H1 (cell line): ENCODE data around the gene PTK6. TPM values are rescaled to one million over a fixed set of nuclear protein-coding genes. Genes with fewer than 3 reads are reported as not detected.

Source experiments
- CTCF ChIA-PET: fragments of 300-600 bp; sonication (Branson Sonifier 250); formaldehyde crosslinking; loops from one replicate; lab custom pipeline; 2021; ENCODE audit not compliant: partially characterized antibody; lab: Charles Lee
- POLR2A ChIA-PET: fragments of 300-600 bp; sonication (Branson Sonifier 250); formaldehyde crosslinking; loops from one replicate; lab custom pipeline; 2021; ENCODE audit warnings: inconsistent platforms; ENCODE audit not compliant: partially characterized antibody; lab: Charles Lee
- DNase-seq, 2 experiments: peaks; one replicate each; pipeline versions ENCODE4 v3.0.0 to v3.0.0-alpha.2; 2010 to 2022; ENCODE audit warnings: low spot score in 2 of 2, low read depth in 1 of 2, mixed read lengths in 1 of 2
- FAIRE-seq: peaks from 2 replicates; lab custom pipeline; 2011; peaks lifted over from hg19 to GRCh38; lab: Jason Lieb, UNC
- H2AFZ ChIP-seq: 2 replicates; pipeline ENCODE4 v1.8.1; 2012; ENCODE audit warnings: low read length, inconsistent platforms
- H2AK5ac ChIP-seq: 2 replicates; pipeline ENCODE4 v1.6.1; 2013; ENCODE audit warnings: low read depth, low read length
- H2BK120ac ChIP-seq: replicated peaks from 2 replicates; pipeline ENCODE3; 2013; ENCODE audit warnings: low read depth, low read length, inconsistent platforms
- H2BK12ac ChIP-seq: 2 replicates; pipeline ENCODE4 v1.6.1; 2013; ENCODE audit warnings: low read depth, low read length
- H2BK15ac ChIP-seq: 2 replicates; pipeline ENCODE4 v1.6.1; 2013; ENCODE audit warnings: low read length
- H2BK20ac ChIP-seq: 2 replicates; pipeline ENCODE4 v1.6.1; 2013; ENCODE audit warnings: low read length
- H2BK5ac ChIP-seq: 2 replicates; pipeline ENCODE4 v1.6.1; 2013; ENCODE audit warnings: low read depth, low read length
- H3K14ac ChIP-seq: 2 replicates; pipeline ENCODE4 v1.6.1; 2013; ENCODE audit warnings: inconsistent platforms; ENCODE audit not compliant: insufficient read length
- H3K18ac ChIP-seq: 2 replicates; pipeline ENCODE4 v1.6.1; 2013; ENCODE audit warnings: low read length; ENCODE audit errors: extremely low read depth
- H3K23ac ChIP-seq: 2 replicates; pipeline ENCODE4 v1.6.1; 2013; ENCODE audit warnings: inconsistent platforms; ENCODE audit not compliant: insufficient read length
- H3K23me2 ChIP-seq: 2 replicates; pipeline ENCODE4 v1.6.1; 2013; ENCODE audit warnings: low read depth, low read length
- H3K27ac ChIP-seq: 2 replicates; pipeline ENCODE4 v1.6.1; 2011; ENCODE audit warnings: low read depth, low read length, inconsistent platforms
- H3K27me3 ChIP-seq, 4 experiments: replicated peaks in 1 of 4; 1 replicate in 1 of 4; 2 replicates in 3 of 4; pipeline versions ENCODE4 v1.6.1 to v1.8.1; 2011 to 2013; ENCODE audit warnings: low read length in 3 of 4, mild to moderate bottlenecking in 3 of 4, inconsistent platforms in 2 of 4, mixed read lengths in 2 of 4, moderate library complexity in 1 of 4; ENCODE audit not compliant: control insufficient read depth in 3 of 4, insufficient read depth in 3 of 4; ENCODE audit errors: extremely low read depth in 1 of 4
- H3K36me3 ChIP-seq, 4 experiments: 2 replicates each; pipeline versions ENCODE4 v1.6.1 to v1.8.1; 2011 to 2013; ENCODE audit warnings: mild to moderate bottlenecking in 4 of 4, low read length in 3 of 4, moderate library complexity in 2 of 4, control low read depth in 1 of 4, inconsistent platforms in 1 of 4; ENCODE audit not compliant: insufficient read depth in 4 of 4, control insufficient read depth in 2 of 4
- H3K4ac ChIP-seq: replicated peaks from 2 replicates; pipeline ENCODE3; 2013; ENCODE audit warnings: low read length, low read depth, mixed read lengths, inconsistent platforms; ENCODE audit not compliant: insufficient read length
- H3K4me1 ChIP-seq, 4 experiments: replicated peaks in 1 of 4; 1 replicate in 1 of 4; 2 replicates in 3 of 4; pipeline versions ENCODE4 v1.6.1 to v1.8.1; 2011 to 2013; ENCODE audit warnings: low read length in 3 of 4, inconsistent platforms in 2 of 4, mixed read lengths in 1 of 4; ENCODE audit not compliant: insufficient read depth in 4 of 4, control insufficient read depth in 3 of 4
- H3K4me2 ChIP-seq, 2 experiments: 2 replicates each; pipeline versions ENCODE4 v1.6.1 to v1.8.1; 2011 to 2013; ENCODE audit warnings: low read depth in 2 of 2, low read length in 2 of 2, control low read depth in 1 of 2, inconsistent platforms in 1 of 2, mild to moderate bottlenecking in 1 of 2; ENCODE audit not compliant: insufficient read depth in 1 of 2
- H3K4me3 ChIP-seq, 4 experiments: fragments of 200-600, 300-600 bp in 1 of 4; sonication (generic), shearing (Covaris generic), sonication (Bioruptor Twin) in 1 of 4; 2 replicates each; pipeline versions ENCODE4 v1.5.1 to v1.8.1; 2011 to 2016; ENCODE audit warnings: low read length in 4 of 4, low read depth in 3 of 4, control low read depth in 2 of 4, inconsistent platforms in 2 of 4, mild to moderate bottlenecking in 2 of 4, mixed read lengths in 1 of 4, moderate library complexity in 1 of 4; ENCODE audit not compliant: insufficient read depth in 2 of 4; ENCODE audit errors: extremely low read depth in 1 of 4
- H3K56ac ChIP-seq: replicated peaks from 2 replicates; pipeline ENCODE3; 2013; ENCODE audit warnings: low read depth, mild to moderate bottlenecking, mixed read lengths, low read length, inconsistent platforms; ENCODE audit not compliant: insufficient read length
- H3K79me1 ChIP-seq: 2 replicates; pipeline ENCODE4 v1.6.1; 2013; ENCODE audit warnings: low read depth, low read length, control low read depth
- H3K79me2 ChIP-seq, 2 experiments: 2 replicates each; pipeline versions ENCODE4 v1.6.1 to v1.8.1; 2012 to 2013; ENCODE audit warnings: low read length in 2 of 2, mild to moderate bottlenecking in 2 of 2, inconsistent platforms in 1 of 2; ENCODE audit not compliant: insufficient read depth in 2 of 2, control insufficient read depth in 1 of 2
- H3K9ac ChIP-seq, 4 experiments: replicated peaks in 1 of 4; 1 replicate in 1 of 4; 2 replicates in 3 of 4; pipeline versions ENCODE4 v1.6.1 to v1.8.1; 2011 to 2013; ENCODE audit warnings: low read depth in 3 of 4, low read length in 3 of 4, control low read depth in 2 of 4, mild to moderate bottlenecking in 2 of 4, moderate library complexity in 2 of 4, inconsistent platforms in 1 of 4; ENCODE audit errors: extremely low read depth in 1 of 4
- H3K9me3 ChIP-seq, 2 experiments: 2 replicates each; pipeline versions ENCODE4 v1.6.1 to v1.8.1; 2012 to 2013; ENCODE audit warnings: mild to moderate bottlenecking in 2 of 2, moderate library complexity in 2 of 2, control low read depth in 1 of 2, inconsistent platforms in 1 of 2, low read depth in 1 of 2, low read length in 1 of 2, mixed read lengths in 1 of 2; ENCODE audit not compliant: insufficient read depth in 2 of 2
- H4K20me1 ChIP-seq, 2 experiments: replicated peaks in 1 of 2; 2 replicates each; pipeline versions ENCODE3 to v1.8.1; 2011 to 2013; ENCODE audit warnings: inconsistent platforms in 2 of 2, low read length in 2 of 2, mild to moderate bottlenecking in 1 of 2; ENCODE audit not compliant: insufficient read depth in 2 of 2, control insufficient read depth in 1 of 2
- H4K5ac ChIP-seq: 2 replicates; pipeline ENCODE4 v1.6.1; 2013; ENCODE audit warnings: low read length, low read depth, mixed read lengths, inconsistent platforms; ENCODE audit not compliant: insufficient read length
- H4K8ac ChIP-seq: 2 replicates; pipeline ENCODE4 v1.8.0; 2013; ENCODE audit warnings: mild to moderate bottlenecking, moderate library complexity, low read length, inconsistent platforms; ENCODE audit not compliant: insufficient read depth; ENCODE audit errors: extremely low read depth
- H4K91ac ChIP-seq: replicated peaks from 2 replicates; pipeline ENCODE3; 2013; ENCODE audit warnings: low read length, mixed read lengths, inconsistent platforms; ENCODE audit not compliant: insufficient read length
- ASH2L ChIP-seq: fragments of 200-600, 300-600 bp; sonication (generic); IDR thresholded peaks from one replicate; pipeline ENCODE4 v1.7.1; 2017; ENCODE audit warnings: low read length
- CBX5 ChIP-seq: fragments of 300-800, 300-1000 bp; sonication (generic); IDR thresholded peaks from 2 replicates; pipeline ENCODE4 v1.7.1; 2016; ENCODE audit warnings: antibody characterized with exemption, low read length, low read depth
- CTBP2 ChIP-seq: IDR thresholded peaks from 2 replicates; pipeline ENCODE4 v1.7.0; 2011; ENCODE audit warnings: borderline replicate concordance, mild to moderate bottlenecking, moderate library complexity, mixed read lengths, low read length; ENCODE audit not compliant: insufficient read depth, insufficient read length
- SIN3A ChIP-seq, 2 experiments: IDR thresholded peaks in 1 of 2; conservative IDR thresholded peaks in 1 of 2; 2 replicates each; pipeline ENCODE4 v1.6.1; 2011 to 2012; ENCODE audit warnings: low read length in 2 of 2, improper control_type of control experiment in 1 of 2, low read depth in 1 of 2, mild to moderate bottlenecking in 1 of 2
- WGBS, 2 experiments: shearing (Covaris generic) in 1 of 2; methylation state at CpG; one replicate each; pipeline versions ENCODE4 v1.1.6 to v1.1.7; 2013 to 2015; ENCODE audit warnings: low lambda C conversion rate in 2 of 2, mixed read lengths in 2 of 2, inconsistent platforms in 1 of 2, low coverage in 1 of 2, missing lambda C conversion rate in 1 of 2; ENCODE audit not compliant: insufficient replicate concordance in 2 of 2, insufficient coverage in 1 of 2, insufficient read length in 1 of 2; ENCODE audit errors: extremely low coverage in 1 of 2, missing lambda C conversion rate in 1 of 2; 5-methylcytosine and 5-hydroxymethylcytosine counted together
- polyA plus RNA-seq, 7 experiments: library from polyadenylated mRNA; depleted of rRNA in 3 of 7; stranded (reverse) in 5 of 7; unstranded in 2 of 7; fragments of >200 nt in 5 of 7; fragments of 200-250 nt in 2 of 7; gene quantifications; 1 replicate in 5 of 7; 2 replicates in 1 of 7; 4 replicates in 1 of 7; pipeline versions ENCODE4 v1.2.1 to v1.2.3, GENCODE V29; 2011 to 2013; ENCODE audit warnings: missing spikeins in 2 of 7, mixed read lengths in 2 of 7
- total RNA-seq: library from RNA; stranded (reverse); fragmentation: NEBNext Ultra II Directional; extraction: Animal tissue kit (Norgen Biotek cat#: 25700); gene quantifications from 2 replicates; pipeline ENCODE4 v1.2.1, GENCODE V29; 2021

PTK6 gene
- total and polyA plus RNA-seq, 2 of the 8 experiments (the other 6 are each of a cell fraction or from before 2014, with no cell fraction given), result 0.12 to 0.19 TPM

- no peak for TF ChIP-seq SIN3A (conservative IDR thresholded peaks at IDR 0.05 in 1 of 2, IDR thresholded peaks at IDR 0.05 in 1 of 2; ENCODE audit: low read depth in 1 of 2, low read length in 2 of 2)
- no peak for TF ChIP-seq CTBP2
- TF ChIP-seq CBX5, result no peak
- TF ChIP-seq ASH2L, result no peak
- H3K4me2 ChIP-seq, result no peak overlapping the region
- no peak overlapping the region for H3K4me3 ChIP-seq
- no peak overlapping the region for H3K18ac ChIP-seq
- no peak overlapping the region for H2AFZ ChIP-seq
- no peak overlapping the region; the same call in 1 of the 2 replicates for H4K8ac ChIP-seq
- DNase-seq (no peak), FAIRE-seq (no peak)
- H3K4ac ChIP-seq, result no peak overlapping the region
- H3K79me1 ChIP-seq, result no peaks in the 10 kb centered on the region
- H4K91ac ChIP-seq, result no peak overlapping the region
- no peak overlapping the region for H2BK5ac ChIP-seq
- no peak overlapping the region for H2BK20ac ChIP-seq
- no peak overlapping the region for H3K27ac ChIP-seq
- no peaks in the 10 kb centered on the region for H3K9me3 ChIP-seq
- no peak overlapping the region for H3K23ac ChIP-seq
- H3K79me2 ChIP-seq, result no peaks in the 10 kb centered on the region
- H3K56ac ChIP-seq, result no peak overlapping the region
- peaks cover 4% of the 10 kb centered on the region; the same call in 1 of the 2 replicates for H3K23me2 ChIP-seq
- H3K4me1 ChIP-seq, result peaks cover 0 to 17% (median 12%) of the 10 kb centered on the region in 4 experiments; a peak in 6 of 7 replicates
- no peaks in the 10 kb centered on the region; a peak in 1 of 7 replicates for H3K27me3 ChIP-seq
- no peak overlapping the region for H2BK15ac ChIP-seq
- H3K9ac ChIP-seq, result no peak overlapping the region
- no peak overlapping the region for H4K5ac ChIP-seq
- peaks cover 0 to 1% of the 10 kb centered on the region in 2 experiments for H4K20me1 ChIP-seq
- CTCF ChIA-PET, result interaction anchor here (0.9 to 2.2 kb wide), 8 partner anchors 9 to 377 kb away, joined by 3 to 9 read pairs (median 4); partner anchors contain the start of gene PTK6
- no peak overlapping the region for H2BK12ac ChIP-seq
- 90% methylated on average over 5 of the region's 19 CpGs; no CpG with 5 or more reads in 1 of the 2 experiments for WGBS, 2 experiments
- no peak overlapping the region for H2BK120ac ChIP-seq
- H2AK5ac ChIP-seq, result no peak overlapping the region
- H3K14ac ChIP-seq, result no peak overlapping the region
- no peaks in the 10 kb centered on the region; a peak in 1 of 8 replicates for H3K36me3 ChIP-seq
- POLR2A ChIA-PET, result no interaction called here
Observed at GRCh38 chr20:63557481-63557891, 20.3 kb upstream of the PTK6 start.
